ENCODE results near the gene PAM16. TPM values are rescaled to one million over a fixed set of nuclear protein-coding genes. Genes with fewer than 3 reads are reported as not detected.
"Not testable (repeated sequence)": the region's sequence is repeated elsewhere in the genome, so short reads cannot be mapped to it uniquely, and the experiment has no call there.

The PAM16 gene
- polyA plus RNA-seq, 3 donors: 57.2 to 86.6 (median 64.8) TPM

GRCh38 chr16:4344300-4344982, 6.7 kb downstream of the PAM16 start:
- WGBS, 3 donors: 42 to 50% (median 48%) methylated on average over 8 to 9 of the region's 10 CpGs
- H3K27ac ChIP-seq (ENCODE audit: low read depth, low read length): not testable (repeated sequence)

DNA sequence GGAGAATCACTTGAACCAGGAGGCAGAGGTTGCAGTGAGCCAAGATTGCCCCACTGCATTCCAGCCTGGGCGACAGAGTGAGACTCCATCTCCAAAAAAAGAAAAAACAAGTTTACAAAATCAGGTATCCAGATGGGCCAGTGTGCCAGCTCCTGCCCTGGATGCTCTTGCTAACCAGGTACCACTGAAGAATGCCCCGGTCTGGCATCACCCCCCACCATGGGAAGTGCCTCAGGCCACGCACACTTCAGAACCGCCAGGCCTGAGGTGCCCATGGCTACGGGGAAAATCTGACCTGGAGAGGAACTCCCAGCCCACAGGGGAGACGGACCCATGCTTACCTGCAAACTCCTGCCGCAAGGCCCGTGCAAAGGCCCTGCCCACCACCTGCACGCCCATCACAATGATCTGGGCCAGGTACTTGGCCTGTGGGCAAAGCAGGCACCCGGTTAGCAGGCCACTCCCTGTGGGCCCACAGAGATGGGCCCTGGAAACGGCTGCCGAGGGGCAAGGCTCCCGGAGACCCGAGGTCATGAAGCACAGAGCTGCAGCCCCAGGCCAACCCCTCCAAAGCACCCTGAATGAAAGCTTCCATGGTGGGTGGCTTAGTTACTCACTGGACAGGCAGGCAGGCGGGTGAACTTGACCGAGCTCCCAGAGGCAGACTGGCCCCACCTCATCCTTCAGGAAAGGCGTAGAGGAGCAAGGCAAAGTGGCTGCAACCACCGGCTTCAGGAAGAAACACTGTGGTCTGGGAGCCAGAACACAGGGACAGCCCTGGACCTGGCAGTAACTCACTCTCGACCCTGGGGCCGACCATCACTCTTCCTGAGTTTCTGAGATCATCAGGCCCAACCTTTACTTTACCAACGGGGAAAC, 8.0 kb downstream of the PAM16 start:
- no peak overlapping the region for H3K27ac ChIP-seq (ENCODE audit: low read depth, low read length)
- WGBS, 3 donors: 86 to 90% (median 88%) methylated on average over 21 of the region's 21 CpGs

DNA sequence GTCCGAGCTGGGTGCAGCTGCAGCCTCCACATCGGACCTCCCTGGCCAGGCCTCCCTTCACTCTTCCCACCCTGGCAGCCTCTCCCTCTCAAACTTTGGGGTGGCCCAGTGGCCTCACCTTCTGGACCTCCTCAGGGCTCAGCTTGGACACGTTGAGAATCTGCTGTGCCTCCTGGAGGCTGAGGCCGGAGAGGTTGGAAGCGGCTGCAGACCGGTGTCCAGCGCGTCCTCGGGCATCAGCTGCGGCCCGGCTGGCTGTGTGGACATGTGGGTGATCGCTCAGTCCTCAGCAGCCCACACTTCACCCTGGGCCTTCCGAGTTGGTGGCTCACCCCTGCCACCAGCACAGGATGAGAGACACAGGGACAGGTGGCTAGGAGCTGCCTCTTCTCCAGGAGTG, 9.9 kb downstream of the PAM16 start:
- WGBS, 3 donors: 92 to 94% (median 94%) methylated on average over 13 of the region's 13 CpGs

DNA sequence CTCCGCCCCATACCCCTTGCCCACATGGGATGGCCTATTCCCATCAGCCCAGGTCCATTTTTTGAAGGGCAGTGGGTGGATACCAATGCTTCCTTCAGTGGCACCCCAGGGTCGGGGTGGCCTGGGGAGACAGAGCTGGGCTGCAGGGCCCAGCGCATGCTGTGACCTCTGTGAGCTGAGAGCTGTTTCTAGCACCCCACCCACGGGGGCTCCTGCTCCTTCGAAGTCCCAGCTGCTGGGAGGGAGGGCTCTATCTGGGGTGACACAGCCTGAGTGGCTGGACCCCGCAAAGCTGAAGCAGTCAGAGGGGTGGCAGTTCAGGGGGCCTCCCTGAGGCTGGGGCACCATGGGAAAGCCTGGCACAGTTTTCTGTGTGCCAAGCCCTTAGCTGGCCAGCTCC, 10.7 kb downstream of the PAM16 start:
- 79 to 85% (median 85%) methylated on average over 5 to 6 of the region's 6 CpGs for WGBS, 3 donors
- no peak overlapping the region for H3K27ac ChIP-seq (ENCODE audit: low read depth, low read length)

More for the DNA sequence above, 9.9 kb downstream of the PAM16 start:
- no peak overlapping the region for H3K27ac ChIP-seq (ENCODE audit: low read depth, low read length)

GRCh38 chr16:4339909-4340308, 11.2 kb downstream of the PAM16 start:
- 41 to 57% (median 47%) methylated on average over 14 of the region's 14 CpGs for WGBS, 3 donors
- no peak overlapping the region for H3K27ac ChIP-seq (ENCODE audit: low read depth, low read length)

- WGBS, 3 donors: 78 to 82% (median 81%) methylated on average over 10 of the region's 10 CpGs
Observed at GRCh38 chr16:4339455-4339854, 11.7 kb downstream of the PAM16 start.

DNA sequence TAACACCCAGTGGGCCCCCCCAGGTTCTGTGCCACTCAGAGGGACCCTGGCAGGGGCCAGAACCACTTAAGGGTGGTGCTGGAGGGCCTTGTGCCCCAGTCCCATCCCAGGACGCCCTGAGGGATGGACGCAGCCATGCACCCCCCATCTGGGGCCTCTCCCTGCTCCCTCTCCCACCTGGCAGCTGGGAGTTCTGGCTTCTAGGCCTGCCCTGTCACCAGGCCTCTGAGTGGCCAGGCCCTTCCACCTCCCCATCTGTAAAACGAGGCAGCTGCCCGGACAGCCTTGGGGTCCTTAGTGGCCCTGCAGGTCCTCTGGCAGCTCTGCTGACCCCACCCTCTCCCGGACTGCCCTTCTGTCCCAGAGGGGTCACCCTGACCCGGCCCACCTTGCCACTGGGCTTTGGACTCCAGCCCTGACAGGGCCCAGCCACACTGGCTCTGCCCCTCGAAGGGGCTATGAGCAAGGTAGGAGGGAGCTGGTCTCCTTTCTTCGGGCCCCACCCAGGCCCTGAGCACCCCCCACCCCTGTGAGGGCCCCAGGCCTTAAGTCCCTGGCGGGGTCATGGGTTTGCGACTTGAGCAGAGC, 12.3 kb downstream of the PAM16 start:
- WGBS, 3 donors: 72 to 86% (median 82%) methylated on average over 8 to 10 of the region's 10 CpGs

More at GRCh38 chr16:4339455-4339854, 11.7 kb downstream of the PAM16 start:
- H3K27ac ChIP-seq (ENCODE audit: low read depth, low read length): no peak overlapping the region

DNA sequence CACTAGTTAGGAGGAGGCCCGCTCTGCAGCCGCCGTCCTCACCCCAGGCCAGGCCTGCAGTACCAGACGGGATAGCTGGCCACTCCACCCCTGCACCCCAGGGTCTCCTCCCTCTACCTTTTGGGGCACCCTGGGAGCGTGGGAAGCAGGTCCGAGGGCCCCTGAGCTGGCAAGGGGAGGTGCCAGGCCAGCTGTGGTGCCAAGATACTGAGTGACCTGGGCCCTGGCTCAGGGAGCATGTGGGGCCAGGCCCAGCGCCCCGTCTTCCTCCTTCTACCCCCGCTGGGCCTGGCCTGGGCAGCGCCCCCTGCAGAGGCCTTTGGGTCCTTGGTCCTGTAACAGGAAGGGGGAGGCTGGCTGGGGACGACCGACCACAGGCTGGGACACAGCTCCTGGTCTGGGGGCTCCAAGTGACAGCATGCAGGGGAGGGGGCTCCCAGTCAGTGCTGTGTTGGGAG, 13.0 kb downstream of the PAM16 start:
- no peak overlapping the region for H3K27ac ChIP-seq (ENCODE audit: low read depth, low read length)
- WGBS, 3 donors: 85 to 91% (median 86%) methylated on average over 12 of the region's 12 CpGs

More for the DNA sequence above, 12.3 kb downstream of the PAM16 start:
- no peak overlapping the region for H3K27ac ChIP-seq (ENCODE audit: low read depth, low read length)

DNA sequence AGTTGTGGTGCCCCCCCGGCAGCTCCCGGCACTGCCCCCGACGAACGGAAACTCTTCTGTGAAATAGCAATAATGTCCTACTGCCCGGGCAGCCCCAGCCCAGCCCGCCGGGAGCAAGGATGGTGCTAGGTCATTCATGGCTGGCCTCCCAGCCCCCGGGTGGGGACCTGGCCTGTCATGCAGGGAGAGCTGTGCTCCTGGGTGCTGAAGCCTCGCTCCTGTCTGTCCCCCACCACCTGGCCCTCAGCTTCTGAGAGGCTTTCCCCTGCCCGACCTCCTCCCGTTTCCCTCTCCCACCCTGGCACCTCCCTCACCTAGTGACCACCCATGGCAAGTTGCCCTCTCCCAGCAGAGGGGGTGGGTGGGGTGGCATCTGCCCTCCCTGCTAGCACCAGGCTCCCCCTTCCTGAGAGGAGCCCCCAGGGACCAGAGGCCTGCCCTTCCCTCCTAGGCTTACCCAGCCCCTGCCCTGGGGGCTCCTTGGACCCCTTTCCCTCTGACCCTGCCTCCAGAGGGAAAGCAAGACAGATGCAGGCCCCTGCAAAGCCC, 13.5 kb downstream of the PAM16 start:
- H3K27ac ChIP-seq (ENCODE audit: low read depth, low read length): no peak overlapping the region
- 69 to 76% (median 71%) methylated on average over 5 to 12 of the region's 12 CpGs for WGBS, 3 donors

DNA sequence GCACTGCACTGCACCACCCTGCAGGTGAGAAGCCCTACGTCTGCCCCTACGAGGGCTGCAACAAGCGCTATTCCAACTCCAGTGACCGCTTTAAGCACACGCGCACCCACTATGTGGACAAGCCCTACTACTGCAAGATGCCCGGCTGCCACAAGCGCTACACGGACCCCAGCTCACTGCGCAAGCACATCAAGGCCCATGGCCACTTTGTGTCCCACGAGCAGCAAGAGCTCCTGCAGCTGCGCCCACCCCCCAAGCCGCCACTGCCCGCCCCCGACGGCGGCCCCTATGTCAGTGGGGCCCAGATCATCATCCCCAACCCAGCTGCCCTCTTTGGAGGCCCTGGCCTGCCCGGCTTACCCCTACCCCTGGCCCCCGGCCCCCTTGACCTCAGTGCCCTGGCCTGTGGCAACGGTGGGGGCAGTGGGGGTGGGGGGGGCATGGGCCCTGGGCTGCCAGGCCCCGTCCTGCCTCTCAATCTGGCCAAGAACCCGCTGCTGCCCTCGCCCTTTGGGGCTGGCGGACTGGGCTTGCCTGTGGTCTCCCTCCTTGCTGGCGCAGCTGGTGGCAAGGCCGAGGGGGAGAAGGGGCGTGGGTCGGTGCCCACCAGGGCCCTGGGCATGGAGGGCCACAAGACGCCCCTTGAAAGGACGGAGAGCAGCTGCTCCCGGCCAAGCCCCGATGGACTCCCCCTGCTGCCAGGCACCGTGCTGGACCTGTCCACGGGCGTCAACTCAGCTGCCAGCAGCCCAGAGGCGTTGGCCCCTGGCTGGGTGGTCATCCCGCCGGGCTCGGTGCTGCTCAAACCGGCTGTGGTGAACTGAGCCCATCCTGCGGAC, 14.2 kb downstream of the PAM16 start:
- H3K27ac ChIP-seq (ENCODE audit: low read depth, low read length): no peak overlapping the region
- 89 to 91% (median 91%) methylated on average over 36 to 41 of the region's 41 CpGs for WGBS, 3 donors

GRCh38 chr16:4334724-4335495, 16.2 kb downstream of the PAM16 start:
- no peak overlapping the region for H3K27ac ChIP-seq (ENCODE audit: low read depth, low read length)
- 85 to 91% (median 90%) methylated on average over 28 to 32 of the region's 32 CpGs for WGBS, 3 donors

- not testable (repeated sequence) for H3K27ac ChIP-seq (ENCODE audit: low read depth, low read length)
- WGBS, 3 donors: 90 to 93% (median 91%) methylated on average over 9 of the region's 9 CpGs
Observed at GRCh38 chr16:4333714-4334113, 17.4 kb downstream of the PAM16 start.

DNA sequence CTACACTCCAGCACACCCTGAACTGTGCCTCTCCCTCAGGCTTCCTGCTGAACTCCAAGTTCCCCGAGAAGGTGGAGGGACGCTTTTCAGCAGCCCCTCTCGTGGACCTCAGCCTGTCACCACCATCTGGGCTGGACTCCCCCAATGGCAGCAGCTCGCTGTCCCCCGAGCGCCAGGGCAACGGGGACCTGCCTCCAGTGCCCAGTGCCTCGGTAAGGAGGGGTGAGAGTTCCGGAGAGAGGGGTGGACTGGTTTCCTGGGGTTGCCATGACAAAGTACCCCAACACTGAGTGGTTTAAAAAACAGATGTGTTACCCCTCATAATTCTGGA, 17.8 kb downstream of the PAM16 start:
- no peak overlapping the region for H3K27ac ChIP-seq (ENCODE audit: low read depth, low read length)
- WGBS, 3 donors: 68 to 89% (median 71%) methylated on average over 9 of the region's 9 CpGs

DNA sequence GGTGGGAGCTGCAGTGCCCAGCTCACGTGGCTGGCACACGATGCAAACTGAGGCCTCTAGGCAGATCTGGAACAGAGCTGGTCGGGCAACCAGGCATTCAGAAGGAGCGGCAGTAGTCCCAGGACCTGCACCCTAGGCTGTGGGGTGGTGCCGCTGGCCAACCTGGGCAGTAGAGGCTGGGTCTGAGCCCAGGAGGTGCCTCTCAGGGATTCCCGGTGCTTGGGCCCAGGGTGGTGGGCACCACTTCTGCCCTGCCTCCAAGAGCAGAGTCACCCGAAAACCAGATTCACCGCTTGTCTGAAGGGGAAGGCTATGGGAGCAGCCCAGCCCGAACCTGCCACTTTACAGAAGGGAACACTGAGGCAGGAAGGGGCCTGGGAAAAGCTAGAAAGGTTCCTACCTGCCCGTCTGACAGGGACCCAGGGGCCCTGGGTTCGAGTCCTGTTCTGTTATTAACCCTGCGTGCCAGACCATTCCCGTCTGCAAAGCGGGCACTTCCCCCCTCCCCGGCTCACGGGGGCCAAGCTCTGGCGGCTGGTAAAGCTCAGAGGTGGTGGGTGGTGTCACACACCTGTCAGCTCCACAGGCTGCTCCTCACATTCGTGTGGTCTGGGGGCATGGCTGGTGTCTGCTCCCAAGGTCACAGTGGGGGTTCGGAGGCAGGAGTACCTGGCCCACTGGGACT, 18.4 kb downstream of the PAM16 start:
- 82 to 84% (median 83%) methylated on average over 17 to 19 of the region's 19 CpGs for WGBS, 3 donors
- no peak overlapping the region for H3K27ac ChIP-seq (ENCODE audit: low read depth, low read length)

DNA sequence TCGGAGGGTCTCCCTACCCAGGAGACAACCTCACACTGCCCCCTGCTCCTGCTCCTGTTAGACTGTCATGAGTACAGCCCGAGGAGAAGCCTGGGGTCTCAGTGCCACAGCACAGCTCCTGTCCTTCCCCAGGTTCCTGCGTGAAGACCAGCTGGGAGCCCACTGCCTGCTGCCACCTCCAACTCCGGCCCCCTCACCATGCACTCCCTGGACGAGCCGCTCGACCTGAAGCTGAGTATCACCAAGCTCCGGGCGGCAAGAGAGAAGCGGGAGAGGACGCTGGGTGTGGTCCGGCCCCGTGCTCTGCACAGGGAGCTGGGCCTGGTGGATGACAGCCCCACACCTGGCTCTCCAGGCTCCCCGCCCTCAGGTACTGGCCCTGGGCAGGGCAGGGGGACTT, 19.0 kb downstream of the PAM16 start:
- H3K27ac ChIP-seq (ENCODE audit: low read depth, low read length): no peak overlapping the region
- WGBS, 3 donors: 88 to 94% (median 89%) methylated on average over 14 of the region's 14 CpGs

GRCh38 chr16:4330277-4330874, 20.7 kb downstream of the PAM16 start:
- WGBS, 3 donors: 38 to 49% (median 44%) methylated on average over 14 of the region's 14 CpGs
- no peak overlapping the region for H3K27ac ChIP-seq (ENCODE audit: low read depth, low read length)
